Tibial nerve (tissue), 4 donors: ENCODE measurements around the gene TOMM20.
"Not testable (repeated sequence)": the region's sequence is repeated elsewhere in the genome, so short reads cannot be mapped to it uniquely, and the experiment has no call there.

Experiments
- EP300 ChIP-seq, 2 donors: sonication (generic); formaldehyde crosslinking; IDR thresholded peaks; one replicate each; pipeline ENCODE4 v1.6.1; 2017; ENCODE audit warnings: antibody characterized with exemption in 2 of 2, mild to moderate bottlenecking in 1 of 2
- POLR2A ChIP-seq, 2 donors: fragments of 450-650 bp; IDR thresholded peaks; one replicate each; pipeline ENCODE4 v1.6.1; 2017; ENCODE audit warnings: antibody characterized with exemption in 2 of 2, mild to moderate bottlenecking in 2 of 2, moderate library complexity in 2 of 2
- TF ChIP-seq, protein P1 (sequence below), 5 experiments: fragments of 200-600 bp in 3 of 5; fragments of 450-650 bp in 2 of 5; sonication (generic) in 3 of 5; IDR thresholded peaks; one replicate each; pipeline ENCODE4 v1.5.1; 2016 to 2019; ENCODE audit warnings: antibody characterized with exemption in 5 of 5, mild to moderate bottlenecking in 3 of 5, moderate library complexity in 2 of 5

DNA sequence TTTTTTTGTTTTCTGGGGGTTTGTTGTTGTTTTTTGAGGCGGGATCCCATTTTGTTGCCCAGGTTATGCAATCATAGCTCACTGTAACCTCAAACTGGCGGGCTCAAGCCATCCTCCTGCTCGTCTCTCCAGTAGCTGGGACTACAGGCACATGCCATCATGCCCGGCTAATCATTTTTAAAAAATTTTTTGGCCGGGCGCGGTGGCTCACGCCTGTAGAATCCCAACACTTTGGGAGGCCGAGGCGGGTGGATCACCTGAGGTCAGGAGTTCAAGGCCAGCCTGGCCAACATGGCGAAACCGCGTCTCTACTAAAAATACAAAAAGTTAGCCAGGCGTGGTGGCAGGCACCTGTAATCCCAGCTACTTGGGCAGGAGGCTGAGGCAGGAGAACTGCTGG lies 31.1 kb downstream of the TOMM20 start:
- not testable (repeated sequence) for TF ChIP-seq POLR2A, EP300 (IDR thresholded peaks at IDR 0.05)
- TF ChIP-seq, protein P1, sequence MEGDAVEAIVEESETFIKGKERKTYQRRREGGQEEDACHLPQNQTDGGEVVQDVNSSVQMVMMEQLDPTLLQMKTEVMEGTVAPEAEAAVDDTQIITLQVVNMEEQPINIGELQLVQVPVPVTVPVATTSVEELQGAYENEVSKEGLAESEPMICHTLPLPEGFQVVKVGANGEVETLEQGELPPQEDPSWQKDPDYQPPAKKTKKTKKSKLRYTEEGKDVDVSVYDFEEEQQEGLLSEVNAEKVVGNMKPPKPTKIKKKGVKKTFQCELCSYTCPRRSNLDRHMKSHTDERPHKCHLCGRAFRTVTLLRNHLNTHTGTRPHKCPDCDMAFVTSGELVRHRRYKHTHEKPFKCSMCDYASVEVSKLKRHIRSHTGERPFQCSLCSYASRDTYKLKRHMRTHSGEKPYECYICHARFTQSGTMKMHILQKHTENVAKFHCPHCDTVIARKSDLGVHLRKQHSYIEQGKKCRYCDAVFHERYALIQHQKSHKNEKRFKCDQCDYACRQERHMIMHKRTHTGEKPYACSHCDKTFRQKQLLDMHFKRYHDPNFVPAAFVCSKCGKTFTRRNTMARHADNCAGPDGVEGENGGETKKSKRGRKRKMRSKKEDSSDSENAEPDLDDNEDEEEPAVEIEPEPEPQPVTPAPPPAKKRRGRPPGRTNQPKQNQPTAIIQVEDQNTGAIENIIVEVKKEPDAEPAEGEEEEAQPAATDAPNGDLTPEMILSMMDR (IDR thresholded peaks at IDR 0.05): not testable (repeated sequence)
